Stimulated activated CD4-positive, alpha-beta T cell treated with anti-CD3 and anti-CD28 coated beads, Interleukin-1b, Interleukin-23, amount 100 ng/mL, for 1 hour (primary cell): ENCODE data around the gene HTR2A.

ENCODE experiments used
- DNase-seq, 2 donors: peaks; one replicate each; pipeline ENCODE4 v3.0.0-alpha.2; 2020; ENCODE audit warnings: low read depth in 2 of 2

Gene HTR2A

DNA sequence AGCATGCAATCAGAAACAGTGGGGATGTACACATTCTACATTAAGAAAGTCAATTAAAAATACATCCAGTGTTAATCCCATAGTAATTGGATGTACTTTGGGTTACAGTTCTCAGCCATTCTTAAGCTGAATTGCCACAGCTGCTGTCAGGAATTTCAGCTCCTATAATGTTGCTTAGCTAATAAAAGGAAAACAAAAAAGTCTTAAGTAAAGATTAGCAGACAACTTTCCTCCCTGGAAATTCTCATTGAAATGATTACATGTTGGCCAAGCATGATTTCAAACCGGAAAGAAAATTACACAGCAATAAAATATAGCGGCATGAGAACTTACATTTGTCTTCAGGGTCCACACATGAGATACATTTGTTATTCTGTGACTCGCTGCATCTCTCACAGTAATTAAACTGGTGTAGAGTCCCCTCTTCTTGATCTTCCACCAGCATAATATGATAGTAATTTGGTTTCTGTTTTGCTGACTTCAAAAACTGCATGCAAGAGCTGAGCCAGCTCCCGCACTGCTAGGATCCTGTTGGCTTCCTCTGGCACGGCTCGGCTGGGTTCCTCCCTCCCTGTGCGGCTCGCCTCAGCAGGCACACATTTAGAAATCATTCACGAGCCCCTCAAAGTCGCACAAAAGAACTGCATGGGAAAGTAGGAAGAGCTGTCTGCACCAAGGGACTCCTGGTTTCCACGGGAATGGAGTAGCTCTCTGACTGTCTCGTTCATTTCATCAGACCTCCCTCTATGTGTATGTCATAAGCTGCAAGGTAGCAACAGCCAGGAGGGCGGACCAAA, at the start of gene HTR2A:
Gene HTR2A, minus strand, starts transcription at position 713 of the 797 bp plus-strand sequence. CDS start 1,147 bp downstream, outside the sequence.
- no peak for DNase-seq

- DNase-seq: no peak
Observed at GRCh38 chr13:46936525-46936924, 39.7 kb upstream of the HTR2A start.

DNA sequence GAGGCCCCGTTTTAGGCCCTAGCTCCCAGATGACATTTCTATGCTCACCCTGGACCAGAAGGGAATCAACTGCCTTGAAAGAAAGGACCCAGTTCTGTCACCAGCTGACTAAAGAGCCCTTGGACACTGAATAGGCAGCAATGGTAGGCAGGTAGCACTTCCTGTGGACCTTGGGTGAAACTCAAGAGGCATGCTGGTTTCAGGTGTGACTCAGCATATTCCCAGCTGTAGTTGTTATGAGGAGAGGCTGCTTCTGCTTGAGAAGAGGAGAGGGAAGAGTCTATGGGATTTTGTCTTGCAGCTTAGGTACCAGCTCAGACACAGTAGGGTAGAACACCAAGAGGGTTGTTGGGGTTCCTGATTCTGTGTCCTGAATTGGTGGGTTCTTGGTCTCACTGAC, 37.9 kb upstream of the HTR2A start:
- no peak for DNase-seq

- no peak for DNase-seq
Observed at GRCh38 chr13:46926916-46927590, 30.2 kb upstream of the HTR2A start.

DNA sequence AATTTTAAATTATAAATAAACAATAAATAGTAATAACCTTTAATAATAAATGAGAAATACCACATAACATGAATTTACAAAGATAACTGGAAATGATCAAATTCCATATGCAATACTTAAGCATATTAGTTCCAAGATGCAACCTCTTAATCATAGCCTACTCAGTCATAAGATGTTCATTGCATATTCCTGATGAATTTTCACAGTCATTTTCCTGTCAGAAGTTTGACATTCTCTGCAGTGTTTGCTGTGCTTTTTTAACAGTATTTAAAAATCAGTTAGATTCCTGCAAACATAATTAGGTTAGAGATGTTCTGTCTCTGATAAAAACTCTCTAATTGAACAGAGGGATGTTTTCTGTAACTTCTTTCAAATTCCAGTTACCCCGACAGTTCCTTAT, 28.6 kb upstream of the HTR2A start:
- DNase-seq: no peak

DNA sequence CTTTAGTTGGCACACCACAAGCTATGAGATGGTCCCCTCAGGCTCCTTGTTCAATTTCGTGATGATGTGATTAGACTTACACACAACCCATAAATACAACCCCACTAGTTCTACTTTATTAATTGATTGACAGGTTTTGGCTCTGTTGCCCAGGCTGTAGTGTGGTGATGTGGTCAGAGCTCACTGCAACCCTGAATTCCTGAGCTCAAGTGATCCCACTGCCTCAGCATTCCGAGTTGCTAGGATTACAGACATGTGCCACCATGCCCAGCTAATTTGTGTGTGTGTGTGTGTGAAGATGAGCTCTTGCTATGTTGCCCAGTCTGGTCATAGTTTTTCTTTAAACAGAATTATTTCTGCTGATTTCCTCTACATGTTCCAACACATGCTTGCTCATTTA, 17.5 kb upstream of the HTR2A start:
- DNase-seq: no peak

GRCh38 chr13:46913757-46914156, 16.9 kb upstream of the HTR2A start:
- no peak for DNase-seq

GRCh38 chr13:46909042-46909441, 12.2 kb upstream of the HTR2A start:
- no peak for DNase-seq

- no peak for DNase-seq
Observed at GRCh38 chr13:46908501-46908900, 11.6 kb upstream of the HTR2A start.

- no peak for DNase-seq
Observed at GRCh38 chr13:46906405-46906804, 9.6 kb upstream of the HTR2A start.

DNA sequence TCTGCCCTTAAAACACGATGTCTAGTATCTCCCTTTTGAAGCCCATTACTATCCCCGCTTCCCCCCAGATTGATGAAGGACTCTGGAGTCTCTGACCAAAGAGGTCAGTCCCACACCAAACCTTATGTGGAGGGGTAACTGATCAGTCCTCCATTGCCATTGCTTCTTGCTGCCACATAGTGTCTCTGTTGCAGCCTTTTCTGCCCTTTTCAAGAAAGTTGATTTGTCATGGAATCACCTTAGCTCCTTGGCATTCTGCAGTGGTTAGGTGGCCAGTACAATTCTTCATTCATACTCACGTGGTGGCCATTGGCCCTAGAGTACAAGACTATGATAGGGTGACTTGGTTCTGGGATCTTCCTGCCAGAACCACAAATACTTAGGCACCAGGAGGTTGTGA, 8.4 kb upstream of the HTR2A start:
- DNase-seq: no peak

- no peak for DNase-seq
Observed at GRCh38 chr13:46903748-46904147, 6.9 kb upstream of the HTR2A start.

DNA sequence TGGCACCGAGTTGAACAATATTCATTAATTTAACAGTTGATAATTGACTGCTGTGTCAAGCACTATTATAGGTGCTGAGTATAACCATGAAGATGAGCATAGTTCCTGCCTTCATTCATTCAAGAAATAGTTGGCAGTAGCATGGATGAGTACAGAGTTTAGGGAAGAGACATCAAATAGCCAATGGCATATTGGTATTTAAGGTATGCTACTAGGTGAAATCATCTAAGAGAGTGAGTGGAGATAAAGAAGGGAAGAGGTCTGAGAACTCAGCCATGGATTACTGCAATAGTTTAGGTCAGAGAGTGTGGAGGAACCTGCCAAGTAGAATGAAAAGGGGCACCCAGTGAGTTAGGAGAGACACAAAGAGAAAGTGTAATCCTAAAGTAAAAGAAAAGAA, 4.9 kb upstream of the HTR2A start:
- no peak for DNase-seq

- no peak for DNase-seq
Observed at GRCh38 chr13:46899801-46900200, 2.9 kb upstream of the HTR2A start.

DNA sequence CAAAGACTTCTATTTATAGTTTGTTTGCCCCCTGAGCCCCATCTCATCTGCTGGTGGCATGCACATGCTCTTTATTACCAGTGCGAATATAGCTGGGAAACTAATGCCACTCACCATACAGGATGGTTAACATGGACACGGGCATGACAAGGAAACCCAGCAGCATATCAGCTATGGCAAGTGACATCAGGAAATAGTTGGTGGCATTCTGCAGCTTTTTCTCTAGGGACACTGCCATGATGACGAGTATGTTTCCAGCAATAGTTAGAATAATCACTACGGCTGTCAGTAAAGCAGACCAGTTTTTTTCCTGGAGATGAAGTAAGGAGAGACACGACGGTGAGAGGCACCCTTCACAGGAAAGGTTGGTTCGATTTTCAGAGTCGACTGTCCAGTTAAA, 1.5 kb downstream of the HTR2A start:
- DNase-seq: no peak

GRCh38 chr13:46894568-46894967, 2.3 kb downstream of the HTR2A start:
- no peak for DNase-seq

DNA sequence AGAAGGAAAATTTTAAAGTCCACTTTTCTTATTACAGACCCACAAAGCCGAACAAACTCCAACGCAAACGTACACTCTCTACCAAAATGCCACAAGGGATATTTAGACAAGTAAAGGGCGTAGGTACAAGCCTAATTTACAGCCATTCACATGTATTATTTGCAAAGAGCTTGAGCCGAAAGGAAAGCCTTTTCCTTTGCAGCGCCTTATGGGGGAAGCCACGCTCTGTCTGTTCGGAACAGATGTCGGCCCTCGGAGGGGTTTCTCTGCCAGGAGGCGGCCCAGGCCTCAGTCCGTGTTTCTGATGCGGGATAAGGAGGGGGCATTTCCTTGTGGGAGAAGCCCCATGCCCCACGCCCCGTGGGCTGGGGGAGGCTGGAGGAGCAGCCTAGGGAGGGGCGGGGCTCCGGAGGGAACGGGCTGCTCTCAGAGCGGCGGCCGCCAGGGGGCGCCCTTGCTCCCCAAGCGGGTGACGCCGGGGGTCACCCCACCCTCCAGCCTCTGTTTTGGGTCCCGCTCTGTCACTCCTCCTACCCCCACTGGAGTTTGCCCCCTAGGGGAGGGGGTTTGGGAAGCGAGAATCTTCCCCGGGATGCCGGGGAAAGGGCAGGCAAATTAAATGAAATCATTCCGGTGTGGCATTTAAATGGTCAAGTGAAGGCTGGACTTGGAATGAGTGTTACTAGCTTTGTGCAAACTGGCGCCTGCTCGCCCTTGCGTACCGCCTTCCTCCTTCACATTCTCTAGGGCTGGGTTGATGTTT, 2.9 kb downstream of the HTR2A start:
- DNase-seq: peak; percentile 25 to 53

DNA sequence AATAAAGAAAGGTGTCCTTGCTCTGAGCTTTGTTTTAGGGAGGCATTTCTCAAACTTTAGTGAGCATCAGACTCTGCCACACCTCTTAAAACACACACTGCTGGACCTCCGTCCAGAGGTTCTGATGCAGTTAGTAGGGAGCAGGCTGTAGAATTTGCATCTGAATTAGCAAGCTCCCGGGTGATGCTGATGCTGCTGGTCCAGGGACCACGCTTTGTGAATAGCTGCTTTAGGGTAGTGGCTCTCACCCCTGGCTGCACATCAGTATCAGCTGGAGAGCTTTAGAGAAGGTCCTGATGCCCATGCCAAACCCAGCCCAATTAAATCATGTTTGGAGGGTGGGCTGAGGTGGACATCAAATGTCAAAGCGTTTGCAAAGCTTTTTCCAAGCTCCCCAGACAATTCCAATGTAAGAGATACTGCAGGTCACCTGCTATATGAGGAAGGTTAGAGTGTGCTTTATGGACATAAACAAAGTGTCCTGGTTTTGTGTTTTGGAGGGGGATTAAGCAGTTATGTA, 3.6 kb downstream of the HTR2A start:
- no peak for DNase-seq

GRCh38 chr13:46885018-46885417, 11.8 kb downstream of the HTR2A start:
- DNase-seq: no peak

DNA sequence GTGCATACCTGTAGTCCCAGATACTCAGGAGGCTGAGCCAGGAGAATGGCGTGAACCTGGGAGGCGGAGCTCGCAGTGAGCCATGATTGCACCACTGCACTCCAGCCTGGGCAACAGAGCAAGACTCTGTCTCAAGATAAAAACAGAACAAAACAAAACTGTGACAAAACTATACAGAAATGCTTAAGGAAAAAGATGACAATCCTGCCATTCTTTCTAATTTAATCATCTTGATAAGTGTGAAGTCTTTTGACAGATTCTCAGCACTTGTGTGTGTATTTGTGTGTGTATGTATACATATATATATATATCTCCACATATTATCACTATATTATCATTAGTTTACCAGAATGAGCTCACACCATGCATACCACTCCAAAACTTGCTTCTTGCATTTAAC, 12.3 kb downstream of the HTR2A start:
- DNase-seq: no peak

GRCh38 chr13:46881621-46882020, 15.2 kb downstream of the HTR2A start:
- DNase-seq: no peak

GRCh38 chr13:46874006-46874405, 22.8 kb downstream of the HTR2A start:
- no peak for DNase-seq
